WERI-Rb-1 (cell line): ENCODE measurements around the gene CD300LB.

Source experiments
- DNase-seq: peaks from one replicate; pipeline ENCODE4 v3.0.0-alpha.2; 2020
- H3K27ac ChIP-seq: fragments of 250-450 bp; sonication (Bioruptor Pico); 2 replicates; pipeline ENCODE4 v1.5.1; 2020; ENCODE audit warnings: mild to moderate bottlenecking, moderate library complexity
- H3K27me3 ChIP-seq: fragments of 250-450 bp; sonication (Bioruptor Pico); 2 replicates; pipeline ENCODE4 v1.5.1; 2021; ENCODE audit warnings: mild to moderate bottlenecking, low read depth, moderate library complexity; ENCODE audit not compliant: insufficient read depth, severe bottlenecking
- H3K36me3 ChIP-seq: fragments of 250-450 bp; sonication (Bioruptor Pico); 2 replicates; pipeline ENCODE4 v1.5.1; 2020; ENCODE audit warnings: mild to moderate bottlenecking, moderate library complexity
- H3K4me3 ChIP-seq: 2 replicates; pipeline ENCODE4 v1.5.1; 2011; ENCODE audit warnings: low read depth, mild to moderate bottlenecking, control low read depth, low read length
- H3K9me3 ChIP-seq: fragments of 250-450 bp; sonication (Bioruptor Pico); 2 replicates; pipeline ENCODE4 v1.5.1; 2021; ENCODE audit warnings: mild to moderate bottlenecking, moderate library complexity; ENCODE audit not compliant: severe bottlenecking
- TF ChIP-seq, protein P1 (sequence below): IDR thresholded peaks from 2 replicates; pipeline ENCODE4 v1.5.1; 2011; ENCODE audit warnings: low read depth, mild to moderate bottlenecking, control low read depth, inconsistent platforms, low read length

The CD300LB gene

DNA sequence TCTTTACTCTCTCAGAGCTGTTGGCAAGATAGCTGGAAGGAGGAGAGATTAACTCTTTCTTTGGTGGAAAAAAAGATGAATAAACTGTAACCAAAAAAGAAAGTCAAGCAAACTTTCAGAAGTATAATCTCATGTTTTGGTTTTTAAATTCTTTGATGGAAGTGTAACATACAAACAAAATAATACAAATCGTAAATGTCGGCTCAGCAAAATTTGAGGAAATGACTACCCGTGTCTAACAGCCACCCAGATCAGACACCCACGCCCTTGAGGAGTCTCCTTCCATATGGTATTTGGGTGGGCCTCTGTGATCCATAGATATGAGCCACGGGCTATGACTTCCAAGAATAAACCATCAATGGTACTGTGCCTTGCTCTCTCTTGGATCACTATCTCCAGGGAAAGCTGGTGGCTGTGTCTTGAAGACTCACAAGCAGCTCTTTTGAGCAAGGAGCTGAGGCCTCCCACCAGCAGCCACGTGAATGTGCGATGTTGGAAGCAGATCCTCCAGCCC, 24.2 kb upstream of the CD300LB start:
- Histone ChIP-seq H3K27me3 (peaks cover 100% of the 10 kb centered on the region), H3K9me3 (peaks cover 9% of the 10 kb centered on the region), H3K27ac (no peak overlapping the region), H3K4me3 (no peak overlapping the region), H3K36me3 (no peaks in the 10 kb centered on the region)
- TF ChIP-seq, protein P1, sequence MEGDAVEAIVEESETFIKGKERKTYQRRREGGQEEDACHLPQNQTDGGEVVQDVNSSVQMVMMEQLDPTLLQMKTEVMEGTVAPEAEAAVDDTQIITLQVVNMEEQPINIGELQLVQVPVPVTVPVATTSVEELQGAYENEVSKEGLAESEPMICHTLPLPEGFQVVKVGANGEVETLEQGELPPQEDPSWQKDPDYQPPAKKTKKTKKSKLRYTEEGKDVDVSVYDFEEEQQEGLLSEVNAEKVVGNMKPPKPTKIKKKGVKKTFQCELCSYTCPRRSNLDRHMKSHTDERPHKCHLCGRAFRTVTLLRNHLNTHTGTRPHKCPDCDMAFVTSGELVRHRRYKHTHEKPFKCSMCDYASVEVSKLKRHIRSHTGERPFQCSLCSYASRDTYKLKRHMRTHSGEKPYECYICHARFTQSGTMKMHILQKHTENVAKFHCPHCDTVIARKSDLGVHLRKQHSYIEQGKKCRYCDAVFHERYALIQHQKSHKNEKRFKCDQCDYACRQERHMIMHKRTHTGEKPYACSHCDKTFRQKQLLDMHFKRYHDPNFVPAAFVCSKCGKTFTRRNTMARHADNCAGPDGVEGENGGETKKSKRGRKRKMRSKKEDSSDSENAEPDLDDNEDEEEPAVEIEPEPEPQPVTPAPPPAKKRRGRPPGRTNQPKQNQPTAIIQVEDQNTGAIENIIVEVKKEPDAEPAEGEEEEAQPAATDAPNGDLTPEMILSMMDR = no peak
- DNase-seq = no peak

DNA sequence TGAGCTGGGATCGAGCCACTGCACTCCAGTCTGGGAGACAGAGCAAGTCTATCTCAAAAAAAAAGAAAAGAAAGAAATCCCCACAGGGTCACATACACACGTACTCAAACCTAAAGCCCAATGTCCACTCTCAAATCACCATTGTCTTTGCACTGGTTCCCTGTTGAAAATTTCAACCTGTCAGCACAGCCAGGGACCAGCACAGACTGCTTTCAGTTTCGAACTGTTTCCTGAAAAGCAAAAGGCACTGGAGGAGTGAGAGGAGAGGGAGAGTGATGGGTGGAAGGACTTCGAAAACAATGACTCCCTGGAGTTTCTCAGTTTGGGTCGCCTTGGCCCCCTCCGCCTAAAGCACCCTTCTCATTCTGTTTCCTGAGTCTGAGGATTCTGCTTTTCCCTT, 23.6 kb upstream of the CD300LB start:
- H3K9me3 ChIP-seq = peaks cover 9% of the 10 kb centered on the region
- H3K27ac ChIP-seq = no peak overlapping the region
- H3K27me3 ChIP-seq = peaks cover 100% of the 10 kb centered on the region
- no peaks in the 10 kb centered on the region for H3K36me3 ChIP-seq
- TF ChIP-seq, protein P1 = no peak
- H3K4me3 ChIP-seq = no peak overlapping the region
- no peak for DNase-seq

DNA sequence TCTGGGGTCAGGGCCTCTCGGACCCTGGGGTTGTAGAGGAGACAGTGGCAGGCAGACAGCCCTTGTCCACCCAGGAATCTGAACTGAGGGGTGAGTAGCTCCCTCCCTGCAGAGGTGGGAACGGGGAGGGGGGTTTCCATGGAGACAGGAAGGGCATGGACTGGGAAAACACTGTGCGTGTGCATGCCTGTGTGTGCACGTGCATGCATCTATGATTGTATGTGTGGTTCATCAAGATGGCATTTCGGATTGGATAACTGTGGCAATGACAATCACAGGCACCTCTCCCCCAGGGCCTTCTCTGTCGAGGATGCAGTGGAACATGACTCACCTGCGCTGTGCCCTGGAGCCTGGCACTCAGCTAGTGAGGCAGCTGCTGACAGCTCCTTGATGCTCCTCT, 20.8 kb upstream of the CD300LB start:
- TF ChIP-seq, protein P1 = no peak
- Histone ChIP-seq H3K36me3 (no peaks in the 10 kb centered on the region), H3K27me3 (peaks cover 100% of the 10 kb centered on the region), H3K27ac (no peak overlapping the region), H3K9me3 (peaks cover 5% of the 10 kb centered on the region), H3K4me3 (no peak overlapping the region)
- DNase-seq = no peak

DNA sequence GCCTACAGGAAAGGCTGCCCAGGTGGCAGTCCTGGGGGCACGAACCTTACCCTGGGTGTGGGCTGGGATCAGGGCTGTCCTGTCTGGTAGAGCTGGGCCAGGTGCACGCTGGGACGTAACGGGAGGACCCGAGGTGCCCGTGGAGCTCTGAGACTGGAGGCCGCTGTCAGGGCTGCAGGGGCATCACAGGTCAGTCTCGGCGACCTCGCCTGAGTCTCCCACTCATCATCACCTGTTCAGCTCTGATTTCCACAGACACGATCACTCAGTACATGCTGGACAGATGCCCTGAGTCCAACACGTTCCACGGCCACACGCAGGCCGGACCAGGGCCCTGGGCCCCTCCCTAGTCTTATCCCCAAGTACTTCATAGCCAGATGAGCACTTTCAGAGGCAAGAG, 19.3 kb upstream of the CD300LB start:
- no peaks in the 10 kb centered on the region for H3K36me3 ChIP-seq
- H3K27me3 ChIP-seq = peaks cover 100% of the 10 kb centered on the region
- H3K27ac ChIP-seq = no peak overlapping the region
- TF ChIP-seq, protein P1 = no peak
- peaks cover 5% of the 10 kb centered on the region for H3K9me3 ChIP-seq
- no peak overlapping the region for H3K4me3 ChIP-seq
- no peak for DNase-seq

DNA sequence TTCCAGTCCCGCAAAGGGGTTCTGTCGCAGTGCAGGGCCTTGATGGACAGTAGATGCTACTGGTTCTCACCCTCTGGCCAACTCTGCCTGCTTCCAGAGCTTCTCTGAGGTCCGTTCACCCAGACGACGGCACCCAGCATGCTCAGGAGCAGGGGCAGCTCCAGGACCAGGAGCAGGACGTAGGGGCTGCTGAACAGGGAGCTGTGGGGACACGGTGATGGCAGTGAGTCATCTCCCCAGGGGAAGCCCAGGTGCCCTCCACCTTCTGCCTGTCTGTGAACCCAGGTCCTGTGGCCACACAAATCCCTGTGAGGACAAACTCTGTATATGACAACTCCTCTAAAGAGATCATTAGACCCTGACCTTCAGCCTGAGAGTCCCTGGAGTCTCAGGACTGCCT, 18.1 kb upstream of the CD300LB start:
- no peak for DNase-seq
- Histone ChIP-seq H3K27ac (no peak overlapping the region), H3K27me3 (peaks cover 100% of the 10 kb centered on the region), H3K9me3 (peaks cover 1% of the 10 kb centered on the region), H3K36me3 (no peaks in the 10 kb centered on the region), H3K4me3 (no peak overlapping the region)
- TF ChIP-seq, protein P1 = no peak

DNA sequence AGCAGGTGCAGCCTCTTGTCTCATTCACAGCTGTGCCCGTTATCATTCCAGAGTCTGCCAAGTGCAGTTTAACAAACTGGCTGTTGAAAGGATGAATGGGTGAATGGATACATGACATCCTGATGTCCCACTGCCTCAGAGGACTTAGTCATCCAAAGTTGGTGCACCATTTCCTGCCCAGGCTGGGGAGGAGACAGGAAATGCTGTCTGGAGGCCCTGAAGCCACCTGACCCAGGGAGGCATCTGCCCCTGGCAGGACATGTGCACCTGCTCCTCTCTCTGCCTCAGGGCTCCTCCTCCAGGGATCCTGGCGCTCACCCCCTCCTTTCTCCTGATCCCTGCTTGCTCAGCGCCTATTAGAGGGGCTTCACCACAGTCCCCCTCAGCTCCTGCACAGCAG, 16.5 kb upstream of the CD300LB start:
- no peak overlapping the region for H3K4me3 ChIP-seq
- H3K27ac ChIP-seq = no peak overlapping the region
- H3K27me3 ChIP-seq = peaks cover 100% of the 10 kb centered on the region
- DNase-seq = no peak
- TF ChIP-seq, protein P1 = no peak
- no peaks in the 10 kb centered on the region for H3K36me3 ChIP-seq
- no peaks in the 10 kb centered on the region for H3K9me3 ChIP-seq
